Endodermal cell (in vitro differentiated cells): Measurements from ENCODE around the gene C3. TPM values are rescaled to one million over a fixed set of nuclear protein-coding genes. Genes with fewer than 3 reads are reported as not detected.
A peak's percentile ranks its signal among the peaks of the same experiment; 100 is the strongest.

Experiments
- DNase-seq: peaks from one replicate; pipeline ENCODE4 v3.0.0-alpha.2; 2017
- H3K27ac ChIP-seq: 2 replicates; pipeline ENCODE4 v1.5.1; 2013; ENCODE audit warnings: mild to moderate bottlenecking, low read depth, low read length, moderate library complexity
- H3K27me3 ChIP-seq: 2 replicates; pipeline ENCODE4 v1.6.1; 2013; ENCODE audit warnings: mild to moderate bottlenecking, low read length, moderate library complexity; ENCODE audit not compliant: insufficient read depth, control insufficient read depth, poor library complexity, severe bottlenecking
- H3K36me3 ChIP-seq: 2 replicates; pipeline ENCODE4 v1.7.0; 2013; ENCODE audit warnings: mild to moderate bottlenecking, low read length, moderate library complexity; ENCODE audit not compliant: control insufficient read depth, insufficient read depth
- H3K4me1 ChIP-seq: one replicate; pipeline ENCODE4 v1.7.0; 2013; ENCODE audit warnings: low read length; ENCODE audit not compliant: control insufficient read depth, insufficient read depth
- H3K4me3 ChIP-seq: 2 replicates; pipeline ENCODE4 v1.5.1; 2013; ENCODE audit warnings: mild to moderate bottlenecking, low read length, moderate library complexity
- H3K9ac ChIP-seq: 2 replicates; pipeline ENCODE4 v1.6.1; 2013; ENCODE audit warnings: mild to moderate bottlenecking, low read length, moderate library complexity; ENCODE audit not compliant: poor library complexity, severe bottlenecking; ENCODE audit errors: extremely low read depth
- H3K9me3 ChIP-seq: 2 replicates; pipeline ENCODE4 v1.6.1; 2013; ENCODE audit warnings: mild to moderate bottlenecking, low read length, moderate library complexity; ENCODE audit not compliant: control insufficient read depth
- H3K27ac Mint-ChIP-seq: 2 replicates; pipeline ENCODE4 v1.8.0; 2020; ENCODE audit warnings: mixed read lengths
- H3K27me3 Mint-ChIP-seq: 2 replicates; pipeline ENCODE4 v1.8.0; 2021; ENCODE audit warnings: mild to moderate bottlenecking, mixed read lengths; ENCODE audit not compliant: insufficient read depth
- H3K36me3 Mint-ChIP-seq: 2 replicates; pipeline ENCODE4 v1.8.0; 2020; ENCODE audit warnings: low read depth, mixed read lengths
- H3K4me1 Mint-ChIP-seq: 2 replicates; pipeline ENCODE4 v1.8.0; 2020; ENCODE audit warnings: mixed read lengths
- H3K4me3 Mint-ChIP-seq: 2 replicates; pipeline ENCODE4 v1.8.0; 2020; ENCODE audit warnings: mild to moderate bottlenecking, moderate library complexity, mixed read lengths
- H3K9me3 Mint-ChIP-seq: 2 replicates; pipeline ENCODE4 v1.8.0; 2020; ENCODE audit warnings: mild to moderate bottlenecking, mixed read lengths
- WGBS, 2 experiments: methylation state at CpG; one replicate each; pipeline versions ENCODE4 v1.1.5 to v1.1.7; 2013; ENCODE audit warnings: missing lambda C conversion rate in 2 of 2, mixed read lengths in 1 of 2; ENCODE audit not compliant: insufficient coverage in 1 of 2, insufficient read length in 1 of 2; 5-methylcytosine and 5-hydroxymethylcytosine counted together
- total RNA-seq, 2 donors: library from RNA; stranded (reverse); fragmentation: NEBNext Ultra II Directional in 1 of 2; extraction: Animal tissue kit (Norgen Biotek cat#: 25700) in 1 of 2; gene quantifications; 2 replicates in 1 of 2; 3 replicates in 1 of 2; pipeline ENCODE4 v1.2.1, GENCODE V29; 2021
- TF ChIP-seq, protein P1 (sequence below): fragments of 200-600 bp; sonication (generic); conservative IDR thresholded peaks from 2 replicates; pipeline ENCODE4 v1.5.0; 2021; ENCODE audit warnings: antibody characterized with exemption, mild to moderate bottlenecking

C3 gene
- total RNA-seq, 2 donors from 2014 or later = 13.7 to 23.5 TPM

DNA sequence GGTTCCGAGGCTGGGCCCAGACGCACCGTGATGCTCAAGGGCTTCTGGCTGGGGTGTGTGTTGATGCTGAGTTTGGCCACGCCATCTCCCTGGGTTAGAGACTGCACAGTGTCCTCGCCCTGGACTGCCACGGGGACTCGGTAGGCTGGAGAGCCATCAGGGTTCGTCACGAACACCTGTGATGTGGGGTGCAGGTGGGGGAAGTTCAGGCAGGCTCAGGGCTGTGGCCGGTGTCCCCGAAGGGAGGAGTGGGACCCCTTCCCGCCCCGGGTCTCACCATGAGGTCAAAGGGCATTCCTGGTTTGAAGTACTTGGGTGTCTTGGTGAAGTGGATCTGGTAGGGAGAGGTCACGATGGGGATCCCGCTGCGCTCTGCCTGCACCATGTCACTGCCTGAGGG lies 8.2 kb downstream of the C3 start:
- Mint-ChIP-seq H3K4me1 (peaks cover 9% of the 10 kb centered on the region), H3K27ac (no peak overlapping the region), H3K4me3 (no peak overlapping the region), H3K9me3 (peaks cover under 1% of the 10 kb centered on the region), H3K36me3 (no peaks in the 10 kb centered on the region), H3K27me3 (peaks cover 41% of the 10 kb centered on the region)
- WGBS, 2 experiments = 90 to 97% methylated on average over 7 to 16 of the region's 16 CpGs
- Histone ChIP-seq H3K27ac (no peak overlapping the region), H3K9me3 (no peaks in the 10 kb centered on the region), H3K9ac (no peak overlapping the region), H3K4me1 (no peaks in the 10 kb centered on the region), H3K36me3 (no peaks in the 10 kb centered on the region), H3K27me3 (peaks cover 10% of the 10 kb centered on the region), H3K4me3 (no peak overlapping the region)
- TF ChIP-seq, protein P1, sequence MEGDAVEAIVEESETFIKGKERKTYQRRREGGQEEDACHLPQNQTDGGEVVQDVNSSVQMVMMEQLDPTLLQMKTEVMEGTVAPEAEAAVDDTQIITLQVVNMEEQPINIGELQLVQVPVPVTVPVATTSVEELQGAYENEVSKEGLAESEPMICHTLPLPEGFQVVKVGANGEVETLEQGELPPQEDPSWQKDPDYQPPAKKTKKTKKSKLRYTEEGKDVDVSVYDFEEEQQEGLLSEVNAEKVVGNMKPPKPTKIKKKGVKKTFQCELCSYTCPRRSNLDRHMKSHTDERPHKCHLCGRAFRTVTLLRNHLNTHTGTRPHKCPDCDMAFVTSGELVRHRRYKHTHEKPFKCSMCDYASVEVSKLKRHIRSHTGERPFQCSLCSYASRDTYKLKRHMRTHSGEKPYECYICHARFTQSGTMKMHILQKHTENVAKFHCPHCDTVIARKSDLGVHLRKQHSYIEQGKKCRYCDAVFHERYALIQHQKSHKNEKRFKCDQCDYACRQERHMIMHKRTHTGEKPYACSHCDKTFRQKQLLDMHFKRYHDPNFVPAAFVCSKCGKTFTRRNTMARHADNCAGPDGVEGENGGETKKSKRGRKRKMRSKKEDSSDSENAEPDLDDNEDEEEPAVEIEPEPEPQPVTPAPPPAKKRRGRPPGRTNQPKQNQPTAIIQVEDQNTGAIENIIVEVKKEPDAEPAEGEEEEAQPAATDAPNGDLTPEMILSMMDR = no peak
- no peak for DNase-seq

DNA sequence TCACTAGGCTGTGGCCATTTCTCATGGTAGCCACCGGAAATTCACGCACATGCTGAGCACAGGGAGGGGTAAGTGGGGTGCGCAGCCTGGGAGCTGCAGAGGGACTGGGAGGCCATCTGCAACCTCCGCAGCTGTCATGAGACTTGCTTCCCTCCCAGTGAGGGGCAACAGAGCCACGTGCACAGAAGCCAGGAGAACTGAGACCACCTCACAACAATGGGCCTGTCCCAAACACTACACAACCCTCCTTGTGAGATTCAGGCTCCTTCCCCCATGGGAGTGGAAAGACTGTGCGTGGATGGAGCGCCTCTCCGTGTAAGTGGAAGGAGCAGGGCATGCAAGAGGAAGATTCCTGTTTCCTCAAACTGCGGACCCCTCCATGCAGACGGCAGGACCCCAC lies 8.8 kb downstream of the C3 start:
- H3K9ac ChIP-seq = no peak overlapping the region
- H3K4me3 ChIP-seq = no peak overlapping the region
- no peaks in the 10 kb centered on the region for H3K9me3 ChIP-seq
- H3K36me3 Mint-ChIP-seq = no peaks in the 10 kb centered on the region
- H3K4me3 Mint-ChIP-seq = no peak overlapping the region
- TF ChIP-seq, protein P1 = no peak
- no peak for DNase-seq
- H3K27me3 ChIP-seq = peaks cover 10% of the 10 kb centered on the region
- WGBS, 2 experiments = 82 to 94% methylated on average over 5 to 10 of the region's 10 CpGs
- no peaks in the 10 kb centered on the region for H3K36me3 ChIP-seq
- no peaks in the 10 kb centered on the region for H3K4me1 ChIP-seq
- H3K4me1 Mint-ChIP-seq = peaks cover 9% of the 10 kb centered on the region
- no peak overlapping the region for H3K27ac ChIP-seq
- no peaks in the 10 kb centered on the region for H3K9me3 Mint-ChIP-seq
- H3K27me3 Mint-ChIP-seq = peaks cover 41% of the 10 kb centered on the region
- H3K27ac Mint-ChIP-seq = no peak overlapping the region

DNA sequence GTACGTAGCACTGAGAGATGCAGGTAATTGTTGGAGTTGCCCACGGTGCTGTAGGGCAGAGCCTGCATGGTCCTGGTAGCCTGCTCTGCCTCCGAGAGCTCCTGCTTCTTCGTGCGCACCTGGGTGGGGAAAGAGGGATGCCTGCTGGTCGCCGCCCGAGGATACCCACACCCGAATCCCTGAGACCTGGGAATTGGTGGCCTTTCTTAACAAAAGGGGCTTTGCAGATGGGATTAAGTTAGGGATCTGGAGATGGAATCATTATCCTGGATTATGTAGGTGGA lies 9.4 kb downstream of the C3 start:
- H3K4me3 Mint-ChIP-seq = peak overlapping the region; percentile 49

More for the DNA sequence above, 9.4 kb downstream of the C3 start:
- 68 to 76% methylated on average over 8 to 9 of the region's 9 CpGs for WGBS, 2 experiments
- Histone ChIP-seq H3K27me3 (peaks cover 10% of the 10 kb centered on the region), H3K27ac (no peak overlapping the region), H3K9ac (no peak overlapping the region), H3K4me1 (no peaks in the 10 kb centered on the region), H3K36me3 (no peaks in the 10 kb centered on the region), H3K9me3 (no peaks in the 10 kb centered on the region), H3K4me3 (no peak overlapping the region)
- no peaks in the 10 kb centered on the region for H3K9me3 Mint-ChIP-seq
- H3K4me1 Mint-ChIP-seq = peaks cover 9% of the 10 kb centered on the region
- no peak for DNase-seq
- TF ChIP-seq, protein P1 = no peak
- no peaks in the 10 kb centered on the region for H3K36me3 Mint-ChIP-seq
- H3K27me3 Mint-ChIP-seq = peaks cover 40% of the 10 kb centered on the region
- H3K27ac Mint-ChIP-seq = no peak overlapping the region
